GM19239 (cell line): ENCODE data around the gene NBEA.
"Not testable (repeated sequence)": the region's sequence is repeated elsewhere in the genome, so short reads cannot be mapped to it uniquely, and the experiment has no call there.

Experiments
- DNase-seq: peaks from one replicate; pipeline ENCODE4 v3.0.0; 2011; ENCODE audit warnings: low spot score; ENCODE audit not compliant: insufficient read length
- FAIRE-seq: peaks from 2 replicates; lab custom pipeline; 2011; peaks lifted over from hg19 to GRCh38; lab: Jason Lieb, UNC

Gene NBEA

GRCh38 chr13:35028338-35028867 is 86.3 kb downstream of the NBEA start:
- FAIRE-seq (no peak), DNase-seq (no peak)

- DNase-seq (no peak), FAIRE-seq (no peak)
Observed at GRCh38 chr13:35039012-35039411, 96.9 kb downstream of the NBEA start.

GRCh38 chr13:35046587-35046986 is 104.5 kb downstream of the NBEA start:
- no peak for FAIRE-seq

GRCh38 chr13:35055705-35056104 is 113.6 kb downstream of the NBEA start:
- DNase-seq = no peak

More at GRCh38 chr13:35046587-35046986, 104.5 kb downstream of the NBEA start:
- no peak for DNase-seq

GRCh38 chr13:35057858-35058257 is 115.8 kb downstream of the NBEA start:
- FAIRE-seq = no peak
- no peak for DNase-seq

More at GRCh38 chr13:35055705-35056104, 113.6 kb downstream of the NBEA start:
- no peak for FAIRE-seq

- not testable (repeated sequence) for DNase-seq, FAIRE-seq
Observed at GRCh38 chr13:35058585-35058984, 116.5 kb downstream of the NBEA start.

GRCh38 chr13:35086667-35087066 is 144.6 kb downstream of the NBEA start:
- no peak for DNase-seq
- no peak for FAIRE-seq

- FAIRE-seq = no peak
- DNase-seq = no peak
Observed at GRCh38 chr13:35092251-35092650, 150.2 kb downstream of the NBEA start.

GRCh38 chr13:35092751-35093150 is 150.7 kb downstream of the NBEA start:
- DNase-seq = no peak
- FAIRE-seq = no peak

- FAIRE-seq (no peak), DNase-seq (no peak)
Observed at GRCh38 chr13:35093356-35093755, 151.3 kb downstream of the NBEA start.

- DNase-seq, FAIRE-seq: not testable (repeated sequence)
Observed at GRCh38 chr13:35106771-35107170, 164.7 kb downstream of the NBEA start.

- DNase-seq (no peak), FAIRE-seq (no peak)
Observed at GRCh38 chr13:35107535-35107934, 165.5 kb downstream of the NBEA start.

GRCh38 chr13:35113612-35114011 is 171.5 kb downstream of the NBEA start:
- not testable (repeated sequence) for DNase-seq, FAIRE-seq

- FAIRE-seq (no peak), DNase-seq (no peak)
Observed at GRCh38 chr13:35127466-35127865, 185.4 kb downstream of the NBEA start.

- no peak for DNase-seq
- no peak for FAIRE-seq
Observed at GRCh38 chr13:35129500-35129899, 187.4 kb downstream of the NBEA start.

- FAIRE-seq (no peak), DNase-seq (no peak)
Observed at GRCh38 chr13:35131471-35131870, 189.4 kb downstream of the NBEA start.

- no peak for FAIRE-seq
- DNase-seq = no peak
Observed at GRCh38 chr13:35136585-35136984, 194.5 kb downstream of the NBEA start.

- FAIRE-seq = no peak
- no peak for DNase-seq
Observed at GRCh38 chr13:35139591-35139990, 197.5 kb downstream of the NBEA start.

- FAIRE-seq (no peak), DNase-seq (no peak)
Observed at GRCh38 chr13:35140321-35140720, 198.3 kb downstream of the NBEA start.

- FAIRE-seq = no peak
- DNase-seq = no peak
Observed at GRCh38 chr13:35140831-35141230, 198.8 kb downstream of the NBEA start.

- DNase-seq (no peak), FAIRE-seq (no peak)
Observed at GRCh38 chr13:35143123-35143522, 201.1 kb downstream of the NBEA start.

- DNase-seq = no peak
- FAIRE-seq = no peak
Observed at GRCh38 chr13:35144166-35144890, 202.3 kb downstream of the NBEA start.
